Measurements from ENCODE around the gene LIPE. TPM values are rescaled to one million over a fixed set of nuclear protein-coding genes. Genes with fewer than 3 reads are reported as not detected.

Gene LIPE
- total and polyA plus RNA-seq, 2 donors = 5.7 to 30.2 TPM

DNA sequence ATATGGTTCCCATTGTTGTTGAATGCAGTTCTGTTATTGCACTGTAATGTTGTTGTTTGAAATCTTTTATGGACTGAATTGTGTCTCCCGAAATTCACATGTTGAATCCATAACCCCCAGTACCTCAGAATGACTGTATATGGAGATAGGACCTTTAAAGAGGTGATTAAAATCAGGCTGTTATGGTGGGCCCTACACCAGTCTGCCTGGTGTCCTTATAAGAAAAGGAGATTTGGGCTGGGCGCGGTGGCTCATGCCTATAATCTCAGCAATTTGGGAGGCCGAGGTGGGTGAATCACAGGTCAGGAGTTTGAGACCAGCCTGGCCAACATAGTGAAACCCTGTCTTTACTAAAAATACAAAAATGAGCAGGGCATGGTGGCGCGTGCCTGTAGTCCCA, 8.1 kb upstream of the LIPE start:
- no peaks in the 10 kb centered on the region for H3K36me3 ChIP-seq (ENCODE audit: insufficient read depth)
- no peak overlapping the region for H3K4me3 ChIP-seq (ENCODE audit: low read depth, low read length)
- no peak for DNase-seq (ENCODE audit: extremely low spot score)
- WGBS = 93% methylated on average over 6 of the region's 6 CpGs
- H3K27ac ChIP-seq (ENCODE audit: low read depth) = no peak overlapping the region
- H3K4me1 ChIP-seq (ENCODE audit: insufficient read depth) = no peaks in the 10 kb centered on the region

- Histone ChIP-seq H3K36me3 (ENCODE audit: insufficient read depth) (no peaks in the 10 kb centered on the region), H3K27ac (ENCODE audit: low read depth) (no peak overlapping the region), H3K4me1 (ENCODE audit: insufficient read depth) (no peaks in the 10 kb centered on the region), H3K4me3 (ENCODE audit: low read depth, low read length) (no peak overlapping the region)
- 42% methylated on average over 9 of the region's 9 CpGs for WGBS
- DNase-seq (ENCODE audit: extremely low spot score) = no peak
Observed at GRCh38 chr19:42433503-42434260, 6.5 kb upstream of the LIPE start.

DNA sequence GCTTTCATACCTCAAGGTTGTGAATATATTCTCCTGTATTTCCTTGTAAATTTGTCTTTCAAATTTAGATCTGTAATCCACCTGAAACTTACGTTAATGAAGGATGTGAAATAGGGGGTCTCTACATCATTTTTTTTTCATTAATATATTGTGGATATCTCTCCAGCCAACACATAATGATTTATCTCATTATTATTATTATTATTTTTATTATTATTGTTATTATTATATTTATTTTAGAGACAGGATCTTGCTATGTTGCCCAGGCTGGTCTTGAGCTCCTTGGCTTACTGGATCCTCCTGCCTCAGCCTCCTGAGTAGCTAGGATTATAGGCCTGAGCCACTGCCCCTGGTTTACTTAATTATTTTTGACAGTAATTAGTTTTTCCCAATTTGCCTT, 4.3 kb upstream of the LIPE start:
- H3K36me3 ChIP-seq (ENCODE audit: insufficient read depth) = no peaks in the 10 kb centered on the region
- 99% methylated on average over 1 of the region's 1 CpG for WGBS
- DNase-seq (ENCODE audit: extremely low spot score) = no peak
- no peak overlapping the region for H3K27ac ChIP-seq (ENCODE audit: low read depth)
- H3K4me1 ChIP-seq (ENCODE audit: insufficient read depth) = no peaks in the 10 kb centered on the region
- no peak overlapping the region for H3K4me3 ChIP-seq (ENCODE audit: low read depth, low read length)

DNA sequence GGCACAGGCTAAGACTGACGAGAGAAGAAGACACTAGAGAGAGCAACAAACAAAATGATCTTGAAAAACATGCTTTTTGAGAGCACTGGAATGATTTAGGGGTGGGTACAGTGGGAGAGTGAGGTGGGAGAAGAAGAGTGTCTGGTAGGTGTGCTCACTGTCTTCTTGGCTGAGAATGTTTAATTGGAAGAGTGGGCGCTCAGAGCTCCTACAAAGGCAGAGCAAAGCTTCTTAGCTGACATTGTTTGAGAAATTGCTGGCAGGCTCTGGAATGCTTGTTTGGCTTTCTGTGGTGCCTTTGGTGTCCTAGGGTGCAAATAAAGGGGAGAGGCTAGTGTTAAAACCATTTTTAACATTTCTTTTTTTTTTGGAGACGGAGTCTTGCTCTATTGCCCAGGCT, 1.5 kb upstream of the LIPE start:
- no peak overlapping the region for H3K4me3 ChIP-seq (ENCODE audit: low read depth, low read length)
- DNase-seq (ENCODE audit: extremely low spot score) = no peak
- no peak overlapping the region for H3K27ac ChIP-seq (ENCODE audit: low read depth)
- H3K4me1 ChIP-seq (ENCODE audit: insufficient read depth) = no peaks in the 10 kb centered on the region
- H3K36me3 ChIP-seq (ENCODE audit: insufficient read depth) = no peaks in the 10 kb centered on the region
- 86% methylated on average over 3 of the region's 3 CpGs for WGBS

DNA sequence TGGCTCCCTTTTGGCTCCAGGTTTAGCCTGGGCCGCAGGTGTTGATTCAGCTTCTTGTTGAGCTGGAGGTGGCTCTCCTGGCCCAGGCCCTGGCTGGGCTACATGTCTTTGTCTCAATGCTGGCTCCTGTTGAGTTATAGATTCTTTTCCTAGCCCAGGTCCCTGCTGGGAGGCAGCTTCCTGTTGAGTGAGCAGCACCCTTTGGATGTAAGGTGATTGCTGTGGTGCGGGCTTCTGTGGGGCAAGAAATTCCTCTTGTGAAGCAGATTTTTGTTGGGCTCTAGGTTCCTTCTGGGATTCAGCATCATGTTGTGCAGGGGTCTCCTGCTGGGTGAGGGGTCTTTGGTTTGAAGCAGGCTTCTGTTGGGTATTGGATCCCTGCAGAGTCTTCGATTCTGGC, 545 bp downstream of the LIPE start:
- no peak for DNase-seq (ENCODE audit: extremely low spot score)
- 93% methylated on average over 3 of the region's 3 CpGs for WGBS

GRCh38 chr19:42424712-42425131, 2.5 kb downstream of the LIPE start:
- H3K36me3 ChIP-seq (ENCODE audit: insufficient read depth) = no peaks in the 10 kb centered on the region
- no peak overlapping the region for H3K27ac ChIP-seq (ENCODE audit: low read depth)
- no peak for DNase-seq (ENCODE audit: extremely low spot score)
- no peak overlapping the region for H3K4me3 ChIP-seq (ENCODE audit: low read depth, low read length)
- no peaks in the 10 kb centered on the region for H3K4me1 ChIP-seq (ENCODE audit: insufficient read depth)
- 75% methylated on average over 13 of the region's 13 CpGs for WGBS

More for the DNA sequence above, 545 bp downstream of the LIPE start:
- H3K4me3 ChIP-seq (ENCODE audit: low read depth, low read length) = no peak overlapping the region
- no peaks in the 10 kb centered on the region for H3K36me3 ChIP-seq (ENCODE audit: insufficient read depth)
- no peak overlapping the region for H3K27ac ChIP-seq (ENCODE audit: low read depth)
- no peaks in the 10 kb centered on the region for H3K4me1 ChIP-seq (ENCODE audit: insufficient read depth)

DNA sequence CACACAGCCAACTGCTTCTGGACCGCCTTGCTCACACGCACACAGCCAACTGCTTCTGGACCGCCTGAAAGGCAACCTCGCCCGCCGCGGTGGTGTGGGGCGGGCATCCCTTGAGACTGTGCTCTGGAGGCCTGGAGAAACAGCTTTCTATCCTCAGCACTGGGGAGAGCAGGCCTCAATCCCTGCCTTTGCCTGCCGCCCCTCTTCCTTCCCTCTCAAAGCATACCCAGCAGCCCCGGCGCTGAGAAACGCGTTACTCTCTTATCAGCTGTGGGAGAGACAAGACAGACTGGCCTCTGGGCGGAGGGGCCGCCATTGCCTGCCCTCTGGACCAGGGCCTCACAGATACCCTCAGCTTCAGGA, 2.9 kb downstream of the LIPE start:
- no peaks in the 10 kb centered on the region for H3K4me1 ChIP-seq (ENCODE audit: insufficient read depth)
- H3K36me3 ChIP-seq (ENCODE audit: insufficient read depth) = no peaks in the 10 kb centered on the region
- DNase-seq (ENCODE audit: extremely low spot score) = no peak
- no peak overlapping the region for H3K27ac ChIP-seq (ENCODE audit: low read depth)
- peak overlapping the region; percentile 45 for H3K4me3 ChIP-seq (ENCODE audit: low read depth, low read length)
- 57% methylated on average over 15 of the region's 15 CpGs for WGBS

GRCh38 chr19:42423462-42424344, 3.5 kb downstream of the LIPE start:
- Histone ChIP-seq H3K4me3 (ENCODE audit: low read depth, low read length) (peak overlapping the region; percentile 45), H3K4me1 (ENCODE audit: insufficient read depth) (no peaks in the 10 kb centered on the region), H3K36me3 (ENCODE audit: insufficient read depth) (no peaks in the 10 kb centered on the region), H3K27ac (ENCODE audit: low read depth) (no peak overlapping the region)
- WGBS = 1% methylated on average over 65 of the region's 65 CpGs
- peak; percentile 92 for DNase-seq (ENCODE audit: extremely low spot score)

DNA sequence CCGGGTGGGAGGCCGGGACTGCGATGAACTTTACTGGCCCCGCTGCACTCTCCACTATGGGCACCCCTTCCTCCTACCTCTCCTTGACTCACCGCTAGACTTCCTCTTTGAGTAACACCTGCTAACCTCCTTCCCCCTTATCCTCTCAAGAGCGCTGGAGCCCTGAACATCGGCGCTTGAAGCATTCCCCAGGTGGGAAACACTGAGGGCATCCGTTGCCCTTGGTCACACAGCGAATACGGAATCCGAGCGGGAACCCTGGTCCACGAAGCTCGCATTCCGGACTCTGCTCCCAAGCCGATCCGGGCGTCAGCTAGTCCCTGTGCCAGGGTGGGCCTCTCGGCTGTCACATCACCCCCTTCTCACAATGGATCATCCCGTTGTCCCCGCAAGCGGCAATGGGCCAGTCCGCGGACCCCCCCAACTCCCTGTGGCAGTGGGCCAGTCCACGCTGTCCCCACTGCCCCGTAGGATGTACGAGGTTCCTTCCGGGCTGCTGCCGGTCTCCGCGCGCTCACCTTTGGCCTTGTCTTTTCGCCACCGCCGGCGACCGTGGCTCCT, 4.2 kb downstream of the LIPE start:
- WGBS = 3% methylated on average over 38 of the region's 38 CpGs
- H3K4me3 ChIP-seq (ENCODE audit: low read depth, low read length) = peak overlapping the region; percentile 45
- H3K4me1 ChIP-seq (ENCODE audit: insufficient read depth) = no peaks in the 10 kb centered on the region
- H3K36me3 ChIP-seq (ENCODE audit: insufficient read depth) = no peaks in the 10 kb centered on the region
- DNase-seq (ENCODE audit: extremely low spot score) = no peak
- peak overlapping the region; percentile 0 for H3K27ac ChIP-seq (ENCODE audit: low read depth)

DNA sequence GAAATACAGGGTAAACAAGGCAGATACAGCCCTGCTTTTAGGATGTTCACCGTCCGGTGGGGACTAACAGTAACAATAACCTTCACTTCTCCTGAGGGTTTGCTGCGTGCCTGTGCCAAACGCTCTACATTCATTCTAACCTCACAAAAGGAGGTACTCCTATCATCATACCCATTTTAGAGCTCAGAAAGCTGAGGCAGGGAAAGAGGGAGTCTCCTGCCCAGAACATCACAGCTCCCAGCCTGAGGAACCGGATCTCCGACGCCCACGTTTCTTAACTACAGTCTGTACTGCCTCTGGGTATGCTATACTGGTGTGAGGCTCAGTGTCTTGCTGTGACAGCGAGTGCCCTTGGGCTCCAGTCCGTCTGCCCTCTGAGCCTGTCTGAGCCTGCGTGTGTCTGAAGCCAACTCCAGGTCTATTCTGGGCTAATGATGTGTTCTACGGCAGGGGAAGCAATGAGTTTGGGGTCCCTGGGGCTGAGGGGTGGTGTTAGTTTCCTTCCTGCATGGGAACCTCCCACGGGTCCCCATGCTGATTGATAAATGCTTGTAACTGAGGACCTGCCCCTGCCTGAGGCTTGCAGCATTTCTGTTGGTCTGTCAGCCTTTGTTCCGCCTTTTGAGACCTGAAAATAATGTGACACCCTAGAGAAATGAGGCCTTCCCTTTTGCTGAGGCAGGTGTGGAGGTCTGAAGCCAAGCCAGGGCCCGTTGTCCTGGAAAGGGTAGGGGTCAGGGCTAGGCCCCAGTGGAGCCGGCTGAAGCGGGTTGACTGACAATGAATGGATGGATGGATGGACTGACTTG, 4.9 kb downstream of the LIPE start:
- H3K27ac ChIP-seq (ENCODE audit: low read depth) = peak overlapping the region; percentile 0
- DNase-seq (ENCODE audit: extremely low spot score) = no peak
- 61% methylated on average over 17 of the region's 17 CpGs for WGBS
- peak overlapping the region; percentile 45 for H3K4me3 ChIP-seq (ENCODE audit: low read depth, low read length)
- no peaks in the 10 kb centered on the region for H3K4me1 ChIP-seq (ENCODE audit: insufficient read depth)
- no peaks in the 10 kb centered on the region for H3K36me3 ChIP-seq (ENCODE audit: insufficient read depth)

DNA sequence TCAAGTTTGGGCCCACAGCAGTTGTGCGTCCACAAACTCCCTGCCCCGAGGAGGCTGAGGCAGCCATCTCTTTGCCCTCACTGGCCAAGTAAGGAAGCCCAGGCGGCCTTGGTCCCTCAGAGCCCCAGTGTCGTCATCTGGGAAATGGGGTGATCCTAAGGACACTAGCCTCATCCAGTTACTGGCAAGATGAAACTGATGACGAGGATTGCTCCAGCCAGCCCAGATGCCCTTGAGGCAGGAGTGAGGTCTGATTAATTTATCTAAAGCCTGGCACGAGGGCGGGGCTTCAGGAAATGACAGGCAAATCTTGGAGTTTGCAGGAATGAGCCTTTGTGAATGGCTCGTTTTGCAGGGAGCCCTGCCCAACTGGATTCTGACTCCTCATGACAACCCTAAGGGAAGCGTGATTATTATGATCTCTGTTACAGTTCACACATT, 5.6 kb downstream of the LIPE start:
- Histone ChIP-seq H3K27ac (ENCODE audit: low read depth) (no peak overlapping the region), H3K4me3 (ENCODE audit: low read depth, low read length) (no peak overlapping the region), H3K4me1 (ENCODE audit: insufficient read depth) (no peaks in the 10 kb centered on the region), H3K36me3 (ENCODE audit: insufficient read depth) (no peaks in the 10 kb centered on the region)
- DNase-seq (ENCODE audit: extremely low spot score) = no peak
- WGBS = 78% methylated on average over 9 of the region's 9 CpGs

DNA sequence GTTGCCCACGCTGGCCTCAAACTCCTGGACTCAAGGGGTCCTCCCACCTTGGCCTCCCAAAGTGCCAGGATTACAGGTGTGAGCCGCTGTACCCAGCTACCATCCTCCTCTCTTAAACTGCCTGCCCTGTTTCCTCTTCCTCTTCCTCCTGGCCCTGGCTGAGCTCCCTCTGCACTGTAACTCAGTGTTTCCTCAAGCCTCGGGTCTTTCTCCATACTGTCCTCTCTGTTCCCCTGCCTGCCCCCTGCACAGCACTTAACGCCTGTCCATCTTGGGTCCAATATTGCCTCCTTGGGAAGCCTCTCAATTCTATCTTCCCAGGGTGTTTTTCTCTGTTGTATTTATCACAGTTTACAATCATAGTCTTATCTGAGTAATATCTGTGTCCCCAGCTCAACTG, 6.1 kb downstream of the LIPE start:
- Histone ChIP-seq H3K4me3 (ENCODE audit: low read depth, low read length) (no peak overlapping the region), H3K36me3 (ENCODE audit: insufficient read depth) (no peaks in the 10 kb centered on the region), H3K4me1 (ENCODE audit: insufficient read depth) (no peaks in the 10 kb centered on the region), H3K27ac (ENCODE audit: low read depth) (no peak overlapping the region)
- WGBS = 70% methylated on average over 4 of the region's 4 CpGs
- DNase-seq (ENCODE audit: extremely low spot score) = no peak

DNA sequence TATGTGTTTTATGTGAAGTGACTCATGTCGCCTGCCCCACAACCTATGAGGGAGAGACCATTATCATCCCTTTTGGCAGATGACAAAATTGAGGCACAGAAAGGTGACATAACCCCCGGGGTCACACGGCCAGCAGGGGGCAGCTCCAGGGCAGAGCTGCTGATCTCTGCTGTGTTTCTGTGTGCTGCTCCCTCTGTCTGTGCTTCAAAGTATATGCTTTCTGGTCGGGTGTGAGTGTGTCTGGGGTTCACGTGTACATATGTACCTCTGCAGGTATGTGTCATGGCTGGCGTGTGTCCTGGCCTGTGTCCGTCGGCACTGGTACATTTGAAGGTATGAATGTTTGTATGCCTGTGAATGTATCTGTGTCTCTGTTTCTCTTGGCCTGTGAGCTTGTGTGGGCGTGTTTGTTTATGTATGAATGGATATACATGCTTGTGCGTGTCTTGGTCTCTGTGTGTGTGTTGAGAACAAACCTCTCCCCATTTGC, 7.1 kb downstream of the LIPE start:
- Histone ChIP-seq H3K4me3 (ENCODE audit: low read depth, low read length) (no peak overlapping the region), H3K4me1 (ENCODE audit: insufficient read depth) (no peaks in the 10 kb centered on the region), H3K27ac (ENCODE audit: low read depth) (no peak overlapping the region), H3K36me3 (ENCODE audit: insufficient read depth) (no peaks in the 10 kb centered on the region)
- WGBS = 38% methylated on average over 10 of the region's 10 CpGs
- no peak for DNase-seq (ENCODE audit: extremely low spot score)
